GM12873 (cell line): ENCODE results near the gene TMEM38A.

ENCODE experiments used
- TF ChIP-seq, protein P1 (sequence below): IDR thresholded peaks from 2 replicates; pipeline ENCODE4 v1.5.1; 2012; ENCODE audit warnings: low read depth, mild to moderate bottlenecking, moderate library complexity, low read length, control low read depth; ENCODE audit not compliant: insufficient read depth; ENCODE audit errors: missing control alignments

The TMEM38A gene

DNA sequence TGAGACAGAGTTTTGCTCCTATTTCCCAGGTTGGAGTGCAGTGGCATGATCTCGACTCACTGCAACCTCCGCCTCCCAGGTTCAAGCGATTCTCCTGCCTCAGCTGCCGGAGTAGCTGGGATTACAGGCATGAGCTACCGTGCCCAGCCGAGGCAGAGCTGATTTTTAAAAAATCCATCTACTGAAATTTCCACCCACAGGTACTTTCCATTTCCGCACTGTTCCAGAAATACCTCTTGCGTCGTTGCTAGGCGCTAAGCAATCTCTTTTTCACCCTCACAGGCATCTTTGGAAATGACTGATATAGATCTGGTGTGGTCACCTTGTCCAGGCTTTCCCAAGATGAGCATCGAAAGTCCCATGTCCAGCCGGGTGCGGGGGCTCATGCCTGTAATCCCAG lies 9.4 kb downstream of the TMEM38A start:
- TF ChIP-seq, protein P1, sequence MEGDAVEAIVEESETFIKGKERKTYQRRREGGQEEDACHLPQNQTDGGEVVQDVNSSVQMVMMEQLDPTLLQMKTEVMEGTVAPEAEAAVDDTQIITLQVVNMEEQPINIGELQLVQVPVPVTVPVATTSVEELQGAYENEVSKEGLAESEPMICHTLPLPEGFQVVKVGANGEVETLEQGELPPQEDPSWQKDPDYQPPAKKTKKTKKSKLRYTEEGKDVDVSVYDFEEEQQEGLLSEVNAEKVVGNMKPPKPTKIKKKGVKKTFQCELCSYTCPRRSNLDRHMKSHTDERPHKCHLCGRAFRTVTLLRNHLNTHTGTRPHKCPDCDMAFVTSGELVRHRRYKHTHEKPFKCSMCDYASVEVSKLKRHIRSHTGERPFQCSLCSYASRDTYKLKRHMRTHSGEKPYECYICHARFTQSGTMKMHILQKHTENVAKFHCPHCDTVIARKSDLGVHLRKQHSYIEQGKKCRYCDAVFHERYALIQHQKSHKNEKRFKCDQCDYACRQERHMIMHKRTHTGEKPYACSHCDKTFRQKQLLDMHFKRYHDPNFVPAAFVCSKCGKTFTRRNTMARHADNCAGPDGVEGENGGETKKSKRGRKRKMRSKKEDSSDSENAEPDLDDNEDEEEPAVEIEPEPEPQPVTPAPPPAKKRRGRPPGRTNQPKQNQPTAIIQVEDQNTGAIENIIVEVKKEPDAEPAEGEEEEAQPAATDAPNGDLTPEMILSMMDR, result no peak

DNA sequence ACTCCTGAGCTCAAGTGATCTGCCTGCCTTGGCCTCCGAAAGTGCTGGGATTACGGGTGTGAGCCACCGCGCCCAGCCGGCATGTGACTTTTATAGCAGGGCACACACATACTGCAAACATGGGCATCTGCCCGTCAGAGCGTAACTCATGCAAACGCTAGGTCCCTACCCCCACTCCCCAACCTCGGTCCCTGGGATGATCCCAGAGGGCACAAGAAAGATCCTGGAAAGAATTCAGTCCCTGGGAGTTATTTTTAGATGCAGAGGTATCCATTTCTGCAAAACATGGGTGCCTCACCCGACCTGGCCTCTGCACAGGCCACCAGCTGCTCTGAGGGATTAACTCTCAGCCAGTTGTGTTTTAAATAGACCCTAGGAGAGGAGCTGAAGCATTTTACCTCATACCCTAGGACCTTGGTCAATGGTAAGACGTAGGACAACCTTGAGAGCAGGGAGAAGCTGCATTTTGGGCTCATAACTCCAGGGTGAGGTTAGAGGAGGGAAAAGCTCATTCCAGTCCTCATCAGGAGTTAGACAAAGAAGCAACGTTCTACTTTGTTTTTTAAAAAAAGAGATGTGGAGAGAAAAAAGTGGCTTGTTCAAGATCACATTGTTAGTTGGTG lies 10.8 kb downstream of the TMEM38A start:
- TF ChIP-seq, protein P1, result no peak

DNA sequence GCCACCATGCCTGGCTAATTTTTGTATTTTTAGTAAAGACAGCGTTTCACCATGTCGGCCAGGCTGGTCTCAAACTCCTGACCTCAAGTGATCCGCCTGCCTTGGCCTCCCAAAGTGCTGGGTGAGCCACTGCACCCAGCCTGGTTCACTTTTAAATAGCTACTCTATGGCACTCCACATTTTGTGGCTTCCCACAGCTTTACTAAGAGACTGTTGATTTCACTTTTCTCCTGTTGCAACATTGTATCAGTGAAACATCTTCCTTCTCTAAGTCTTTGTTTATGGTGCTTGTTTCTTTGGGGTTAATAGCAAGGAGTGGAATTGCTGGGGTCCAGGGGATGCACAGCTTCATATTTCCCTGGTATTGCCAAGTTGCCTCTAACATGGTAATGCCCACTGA lies 12.3 kb downstream of the TMEM38A start:
- TF ChIP-seq, protein P1, result no peak

DNA sequence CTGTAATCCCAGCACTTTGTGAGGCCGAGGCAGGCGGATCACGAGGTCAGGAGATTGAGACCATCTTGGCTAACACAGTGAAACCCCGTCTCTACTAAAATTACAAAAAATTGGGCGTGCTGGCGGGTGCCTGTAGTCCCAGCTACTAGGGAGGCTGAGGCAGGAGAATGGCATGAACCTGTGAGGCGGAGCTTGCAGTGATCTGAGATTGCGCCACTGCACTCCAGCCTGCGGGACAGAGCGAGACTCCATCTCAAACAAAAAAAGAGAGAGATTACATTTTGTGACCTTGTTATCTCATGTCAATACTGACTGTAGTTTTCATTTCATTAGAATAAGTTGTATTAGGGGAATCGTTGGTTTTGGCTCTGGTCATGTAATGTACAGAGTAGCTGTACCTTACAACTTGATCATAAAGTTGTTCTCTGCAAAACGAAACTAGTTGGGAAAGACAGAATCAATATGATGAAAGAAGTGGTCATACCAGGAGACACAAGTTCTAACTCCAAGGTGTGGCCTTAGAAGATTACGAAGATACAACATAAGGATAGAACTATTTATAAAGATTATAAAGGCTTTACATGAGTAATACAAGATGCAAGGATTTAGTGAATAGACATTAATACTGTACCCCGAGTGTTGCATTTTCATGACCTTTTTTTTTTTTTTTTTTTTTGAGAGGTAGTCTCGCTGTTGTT lies 15.3 kb downstream of the TMEM38A start:
- TF ChIP-seq, protein P1, result no peak

DNA sequence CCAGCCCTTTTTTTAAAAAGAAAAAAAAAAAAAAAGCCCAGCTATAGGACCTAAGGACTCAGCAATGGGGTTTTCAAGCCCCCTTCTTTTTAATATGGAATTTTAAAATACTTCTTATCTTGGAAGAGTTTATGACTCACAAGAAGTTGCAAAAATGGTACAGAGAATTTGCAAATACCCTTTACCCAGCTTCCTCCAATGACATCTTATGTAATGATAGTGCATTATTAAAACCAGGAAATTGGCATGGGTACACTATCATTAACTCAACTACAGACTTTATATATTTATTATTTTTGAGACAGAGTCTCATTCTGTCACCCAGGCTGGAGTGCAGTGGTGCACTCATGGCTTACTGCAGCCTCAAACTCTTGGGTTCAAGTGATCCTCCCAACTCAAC lies 16.1 kb downstream of the TMEM38A start:
- TF ChIP-seq, protein P1, result no peak

DNA sequence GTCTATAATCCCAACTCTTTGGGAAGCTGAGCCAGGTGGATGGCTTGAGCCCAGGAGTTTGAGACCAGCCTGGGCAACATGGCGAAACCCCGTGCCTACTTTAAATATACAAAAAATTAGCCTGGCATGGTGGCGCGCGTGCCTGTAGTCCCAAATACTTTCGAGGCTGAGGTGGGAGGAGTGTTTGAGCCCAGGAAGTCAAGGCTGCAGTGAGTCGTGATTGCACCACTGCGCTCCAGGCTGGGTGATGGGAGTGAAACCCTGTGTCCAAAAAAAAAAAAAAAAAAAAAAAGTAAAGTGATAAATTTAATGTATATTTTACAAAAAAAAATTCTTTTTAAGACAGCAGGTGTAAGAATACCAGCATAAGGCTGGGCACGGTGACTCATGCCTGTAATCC lies 17.6 kb downstream of the TMEM38A start:
- TF ChIP-seq, protein P1, result no peak

DNA sequence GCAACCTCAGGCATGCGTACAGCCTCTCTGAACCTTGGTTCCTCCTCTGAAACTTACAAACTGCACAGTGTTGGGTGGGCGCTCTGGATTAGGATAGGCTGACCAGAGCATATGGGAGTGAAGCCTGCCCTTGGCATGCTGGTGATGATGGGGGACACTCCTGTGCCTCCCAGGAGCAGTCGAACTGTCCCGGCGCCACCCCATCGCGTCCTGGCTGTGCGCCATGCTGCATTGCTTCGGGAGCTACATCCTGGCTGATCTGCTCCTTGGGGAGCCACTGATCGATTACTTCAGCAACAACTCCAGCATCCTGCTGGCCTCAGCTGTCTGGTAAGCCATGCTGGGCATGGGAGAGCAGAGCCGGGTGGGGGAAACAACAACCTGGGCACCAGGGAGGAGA lies 18.9 kb downstream of the TMEM38A start:
- TF ChIP-seq, protein P1, result no peak
